CD4-positive, alpha-beta T cell treated with Interleukin-15 for 4 hours (primary cell): Measurements from ENCODE around the gene ADAMTS14.
"Not testable (repeated sequence)": the region's sequence is repeated elsewhere in the genome, so short reads cannot be mapped to it uniquely, and the experiment has no call there.

ENCODE experiments used
- DNase-seq: peaks from one replicate; pipeline ENCODE4 v3.0.0-alpha.2; 2020; ENCODE audit warnings: low spot score

ADAMTS14 gene

DNA sequence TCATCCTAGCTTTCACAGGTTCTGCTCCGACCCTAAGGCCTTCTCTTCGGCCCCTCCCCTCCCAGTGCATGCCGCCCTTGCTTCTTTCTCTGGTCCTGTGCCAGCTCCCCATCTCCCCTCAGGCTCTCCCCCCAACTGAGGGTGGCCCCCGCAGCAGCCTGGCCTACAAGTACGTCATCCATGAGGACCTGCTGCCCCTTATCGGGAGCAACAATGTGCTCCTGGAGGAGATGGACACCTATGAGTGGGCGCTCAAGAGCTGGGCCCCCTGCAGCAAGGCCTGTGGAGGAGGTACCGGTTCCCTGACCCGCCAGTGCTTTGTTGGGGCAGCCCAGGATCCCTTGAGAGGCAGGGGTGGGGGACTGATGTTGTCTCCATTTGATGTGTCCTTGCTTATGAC, 79.0 kb downstream of the ADAMTS14 start:
- DNase-seq = no peak

DNA sequence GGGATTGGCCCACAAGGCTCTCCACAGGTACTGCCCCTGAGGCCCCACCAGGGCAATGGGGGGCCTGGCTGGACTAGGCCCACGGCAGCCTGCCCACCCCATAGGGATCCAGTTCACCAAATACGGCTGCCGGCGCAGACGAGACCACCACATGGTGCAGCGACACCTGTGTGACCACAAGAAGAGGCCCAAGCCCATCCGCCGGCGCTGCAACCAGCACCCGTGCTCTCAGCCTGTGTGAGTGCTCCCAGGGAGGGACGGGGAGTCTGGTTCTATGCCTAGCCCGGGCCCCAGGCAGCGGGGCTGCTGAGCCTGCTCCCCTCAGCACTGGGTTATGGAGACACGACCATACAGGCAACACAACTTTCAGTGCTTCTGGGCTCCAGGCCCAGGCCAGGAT, 79.7 kb downstream of the ADAMTS14 start:
- no peak for DNase-seq

DNA sequence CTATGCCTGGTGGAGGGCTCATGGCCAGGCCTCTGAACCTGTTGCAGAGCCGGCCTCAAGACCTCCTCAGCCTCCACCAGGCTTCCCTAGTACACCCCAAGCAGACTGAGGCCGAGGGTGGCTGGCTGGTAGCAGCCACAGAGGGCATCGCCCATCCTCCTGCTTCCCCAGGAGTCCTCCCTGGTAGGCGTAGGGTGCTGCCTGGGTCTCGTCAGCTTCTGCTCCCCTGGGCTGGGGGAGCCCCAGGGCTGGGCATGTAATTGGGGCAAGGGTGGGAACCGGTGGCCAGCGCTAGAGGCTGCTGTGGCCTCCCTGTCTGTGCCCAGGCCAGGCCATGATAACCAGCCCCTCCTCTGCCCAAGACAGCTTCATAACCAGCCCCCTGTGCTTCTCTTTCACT, 80.3 kb downstream of the ADAMTS14 start:
- no peak for DNase-seq

DNA sequence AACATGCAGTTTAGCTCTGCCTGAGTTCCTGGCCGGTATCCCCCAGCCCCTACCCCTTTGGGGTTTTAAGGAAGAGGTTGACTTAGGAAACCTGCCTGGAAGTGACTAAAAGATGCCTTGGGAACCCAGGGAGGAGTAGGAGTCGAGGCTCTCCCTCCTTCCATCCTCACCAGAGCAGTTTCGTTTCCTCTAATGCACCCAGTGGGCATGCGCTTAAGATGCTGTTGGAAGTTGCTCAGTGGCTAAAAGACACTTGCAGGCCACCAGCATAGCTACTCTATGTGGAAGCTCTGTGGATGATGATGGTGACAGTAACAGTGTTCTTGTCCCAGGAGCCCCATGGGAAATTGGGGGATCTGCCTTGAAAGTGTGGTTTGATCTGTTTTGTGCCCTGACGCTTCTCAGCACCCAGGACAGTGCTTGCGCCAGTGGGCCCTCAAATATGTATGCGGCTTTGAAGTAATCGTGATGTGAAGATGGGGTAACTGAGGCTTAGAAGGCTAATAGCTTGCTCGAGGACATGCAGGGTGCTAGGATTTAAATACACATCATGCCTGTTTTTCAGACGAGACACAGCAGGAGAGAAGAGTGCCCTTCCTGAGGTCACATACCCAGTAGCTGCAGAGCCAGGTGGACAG, 80.8 kb downstream of the ADAMTS14 start:
- DNase-seq = no peak

DNA sequence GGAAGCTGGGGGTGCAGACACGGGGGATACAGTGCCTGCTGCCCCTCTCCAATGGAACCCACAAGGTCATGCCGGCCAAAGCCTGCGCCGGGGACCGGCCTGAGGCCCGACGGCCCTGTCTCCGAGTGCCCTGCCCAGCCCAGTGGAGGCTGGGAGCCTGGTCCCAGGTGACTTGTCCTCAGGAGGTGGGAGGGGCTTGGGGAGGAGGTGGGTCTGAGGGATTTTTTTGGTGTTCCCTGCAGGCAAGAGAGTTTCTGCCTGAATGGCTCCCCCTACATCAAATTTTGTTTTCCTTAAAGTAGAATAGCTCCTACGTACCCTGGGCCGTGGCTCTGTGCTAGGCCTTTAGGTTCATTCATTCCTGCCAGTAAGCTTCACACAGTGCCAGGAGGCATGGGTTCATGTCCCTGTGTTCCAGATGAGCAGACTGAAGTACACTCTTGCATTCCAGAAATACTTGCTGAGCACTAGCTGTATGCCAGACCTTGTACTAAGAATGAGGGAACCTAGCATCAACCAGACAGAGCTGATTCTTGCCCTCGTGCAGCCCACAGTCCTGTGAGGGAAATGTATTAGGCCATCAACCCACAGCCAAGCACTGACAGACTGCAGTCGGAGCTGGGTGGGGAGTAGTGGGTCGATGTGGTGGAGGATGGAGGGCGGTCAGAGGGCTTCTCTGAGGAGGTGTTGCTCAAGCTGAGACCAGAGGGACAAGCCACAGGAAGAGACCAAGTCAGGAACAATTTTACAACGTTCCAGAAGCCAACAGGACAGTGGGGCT, 81.7 kb downstream of the ADAMTS14 start:
- DNase-seq = no peak

DNA sequence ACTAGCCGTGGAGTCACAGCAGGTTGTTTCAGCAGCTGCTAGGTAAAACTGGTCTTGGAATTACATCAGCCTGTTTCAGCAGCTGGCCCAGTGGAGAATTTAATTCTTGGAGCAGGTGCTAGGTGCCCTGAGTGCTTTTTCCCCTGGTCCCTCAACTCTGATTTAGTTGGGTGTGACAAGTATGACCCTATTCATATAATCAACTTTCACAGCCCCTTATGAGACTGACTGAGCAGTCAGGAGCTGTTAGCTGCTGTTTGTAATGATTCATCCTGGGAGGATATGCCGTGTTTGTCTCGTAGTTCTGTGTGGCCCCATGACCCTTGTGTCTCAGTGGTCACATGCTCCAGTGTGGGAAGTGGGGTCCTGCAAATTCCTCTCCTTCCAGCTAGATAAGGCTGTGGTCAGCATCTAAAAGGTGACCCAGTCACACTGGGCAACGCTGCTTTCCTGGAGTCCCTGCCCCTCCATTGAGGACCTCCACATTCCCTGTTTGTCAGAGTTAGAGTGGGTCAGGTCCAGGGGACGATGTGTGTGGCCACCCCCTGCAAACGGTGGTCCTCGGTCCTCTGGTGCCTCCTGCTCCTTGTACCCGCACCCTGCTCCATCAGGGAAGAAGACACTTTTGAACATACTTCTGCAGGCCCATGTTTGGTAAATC, 84.5 kb downstream of the ADAMTS14 start:
- no peak for DNase-seq

DNA sequence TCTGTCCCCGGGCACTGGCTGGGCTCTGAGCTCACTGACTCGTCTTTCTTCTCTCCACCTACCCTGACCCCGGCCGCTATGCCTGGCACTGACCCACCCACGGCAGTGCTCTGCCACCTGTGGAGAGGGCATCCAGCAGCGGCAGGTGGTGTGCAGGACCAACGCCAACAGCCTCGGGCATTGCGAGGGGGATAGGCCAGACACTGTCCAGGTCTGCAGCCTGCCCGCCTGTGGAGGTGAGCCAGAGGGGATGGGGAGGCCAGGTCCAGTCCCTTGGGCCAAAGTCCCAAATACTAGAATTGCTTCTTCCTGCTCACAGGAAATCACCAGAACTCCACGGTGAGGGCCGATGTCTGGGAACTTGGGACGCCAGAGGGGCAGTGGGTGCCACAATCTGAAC, 85.5 kb downstream of the ADAMTS14 start:
- no peak for DNase-seq

DNA sequence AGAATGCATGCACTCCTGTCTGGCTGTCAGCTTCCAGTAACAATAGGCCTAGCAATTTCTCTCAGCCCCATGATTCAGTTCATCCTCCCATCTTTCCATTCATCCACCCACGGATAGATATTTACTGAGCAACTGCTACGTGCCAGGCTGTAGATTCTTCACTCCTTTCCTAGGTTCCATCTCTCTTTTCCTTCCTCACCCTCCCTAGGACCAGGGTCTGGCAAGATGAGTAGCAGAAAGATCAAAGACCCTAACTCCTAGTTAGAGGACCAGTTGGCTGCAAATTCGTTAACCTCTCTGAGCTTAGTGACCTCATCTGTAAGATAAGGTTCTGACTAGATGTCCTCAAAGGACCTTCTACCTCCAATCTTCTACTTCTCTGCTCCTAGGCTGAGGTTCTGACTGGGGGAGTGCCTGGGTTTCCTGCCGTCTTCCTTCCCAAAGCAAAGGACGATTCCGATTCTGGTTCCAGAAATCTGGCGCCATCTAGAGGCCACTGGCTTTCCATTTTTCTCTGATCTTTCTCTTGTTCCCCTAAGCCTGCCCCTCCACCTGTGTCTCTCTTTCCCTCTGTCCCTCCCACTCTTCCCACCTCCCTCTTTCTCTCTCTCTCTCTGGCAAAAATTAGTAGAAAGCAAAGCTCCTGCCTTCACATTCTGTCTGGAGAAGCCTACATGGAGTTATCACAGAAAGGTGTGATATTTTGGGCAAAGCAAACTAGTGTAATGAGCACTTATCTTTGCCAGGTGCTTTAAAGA, 86.6 kb downstream of the ADAMTS14 start:
- DNase-seq = peak; percentile 62

DNA sequence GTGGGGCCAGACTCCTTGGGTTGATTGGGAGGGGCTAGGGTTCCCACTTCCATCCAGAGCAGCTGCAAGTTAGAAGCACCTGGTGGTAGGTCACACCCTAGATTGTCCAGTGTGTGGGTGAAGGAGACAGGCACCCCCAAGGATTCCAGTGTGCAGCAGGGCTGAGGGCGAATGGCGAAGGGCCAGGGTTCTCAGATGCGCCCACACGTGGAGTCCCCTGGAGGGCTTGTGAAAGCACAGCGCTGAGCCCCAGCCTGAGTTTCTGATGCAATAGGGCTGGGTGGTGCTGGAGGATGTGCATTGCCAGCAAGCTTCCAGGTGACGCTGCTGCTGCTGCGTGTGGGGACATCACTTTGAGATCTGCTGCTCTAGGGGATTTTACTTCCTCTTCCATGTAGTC, 87.5 kb downstream of the ADAMTS14 start:
- no peak for DNase-seq

DNA sequence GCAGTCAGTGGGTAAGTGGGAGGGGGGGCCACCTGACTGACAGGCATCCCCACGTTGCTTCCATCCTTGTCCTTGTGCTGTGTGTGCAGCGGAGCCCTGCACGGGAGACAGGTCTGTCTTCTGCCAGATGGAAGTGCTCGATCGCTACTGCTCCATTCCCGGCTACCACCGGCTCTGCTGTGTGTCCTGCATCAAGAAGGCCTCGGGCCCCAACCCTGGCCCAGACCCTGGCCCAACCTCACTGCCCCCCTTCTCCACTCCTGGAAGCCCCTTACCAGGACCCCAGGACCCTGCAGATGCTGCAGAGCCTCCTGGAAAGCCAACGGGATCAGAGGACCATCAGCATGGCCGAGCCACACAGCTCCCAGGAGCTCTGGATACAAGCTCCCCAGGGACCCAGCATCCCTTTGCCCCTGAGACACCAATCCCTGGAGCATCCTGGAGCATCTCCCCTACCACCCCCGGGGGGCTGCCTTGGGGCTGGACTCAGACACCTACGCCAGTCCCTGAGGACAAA, 88.0 kb downstream of the ADAMTS14 start:
- DNase-seq = no peak

DNA sequence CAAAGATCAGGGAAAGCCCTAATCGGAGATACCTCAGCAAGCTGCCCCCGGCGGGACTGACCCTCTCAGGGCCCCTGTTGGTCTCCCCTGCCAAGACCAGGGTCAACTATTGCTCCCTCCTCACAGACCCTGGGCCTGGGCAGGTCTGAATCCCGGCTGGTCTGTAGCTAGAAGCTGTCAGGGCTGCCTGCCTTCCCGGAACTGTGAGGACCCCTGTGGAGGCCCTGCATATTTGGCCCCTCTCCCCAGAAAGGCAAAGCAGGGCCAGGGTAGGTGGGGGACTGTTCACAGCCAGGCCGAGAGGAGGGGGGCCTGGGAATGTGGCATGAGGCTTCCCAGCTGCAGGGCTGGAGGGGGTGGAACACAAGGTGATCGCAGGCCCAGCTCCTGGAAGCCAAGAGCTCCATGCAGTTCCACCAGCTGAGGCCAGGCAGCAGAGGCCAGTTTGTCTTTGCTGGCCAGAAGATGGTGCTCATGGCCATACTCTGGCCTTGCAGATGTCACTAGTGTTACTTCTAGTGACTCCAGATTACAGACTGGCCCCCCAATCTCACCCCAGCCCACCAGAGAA, 88.8 kb downstream of the ADAMTS14 start:
- DNase-seq = no peak

DNA sequence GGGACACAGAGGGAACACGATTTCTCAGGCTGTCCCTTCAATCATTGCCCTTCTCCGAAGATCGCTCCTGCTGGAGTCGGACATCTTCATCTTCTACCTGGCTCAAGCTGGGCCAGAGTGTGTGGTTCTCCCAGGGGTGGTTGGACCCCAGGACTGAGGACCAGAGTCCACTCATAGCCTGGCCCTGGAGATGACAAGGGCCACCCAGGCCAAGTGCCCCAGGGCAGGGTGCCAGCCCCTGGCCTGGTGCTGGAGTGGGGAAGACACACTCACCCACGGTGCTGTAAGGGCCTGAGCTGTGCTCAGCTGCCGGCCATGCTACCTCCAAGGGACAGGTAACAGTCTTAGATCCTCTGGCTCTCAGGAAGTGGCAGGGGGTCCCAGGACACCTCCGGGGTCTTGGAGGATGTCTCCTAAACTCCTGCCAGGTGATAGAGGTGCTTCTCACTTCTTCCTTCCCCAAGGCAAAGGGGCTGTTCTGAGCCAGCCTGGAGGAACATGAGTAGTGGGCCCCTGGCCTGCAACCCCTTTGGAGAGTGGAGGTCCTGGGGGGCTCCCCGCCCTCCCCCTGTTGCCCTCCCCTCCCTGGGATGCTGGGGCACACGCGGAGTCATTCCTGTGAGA, 89.5 kb downstream of the ADAMTS14 start:
- DNase-seq = no peak

DNA sequence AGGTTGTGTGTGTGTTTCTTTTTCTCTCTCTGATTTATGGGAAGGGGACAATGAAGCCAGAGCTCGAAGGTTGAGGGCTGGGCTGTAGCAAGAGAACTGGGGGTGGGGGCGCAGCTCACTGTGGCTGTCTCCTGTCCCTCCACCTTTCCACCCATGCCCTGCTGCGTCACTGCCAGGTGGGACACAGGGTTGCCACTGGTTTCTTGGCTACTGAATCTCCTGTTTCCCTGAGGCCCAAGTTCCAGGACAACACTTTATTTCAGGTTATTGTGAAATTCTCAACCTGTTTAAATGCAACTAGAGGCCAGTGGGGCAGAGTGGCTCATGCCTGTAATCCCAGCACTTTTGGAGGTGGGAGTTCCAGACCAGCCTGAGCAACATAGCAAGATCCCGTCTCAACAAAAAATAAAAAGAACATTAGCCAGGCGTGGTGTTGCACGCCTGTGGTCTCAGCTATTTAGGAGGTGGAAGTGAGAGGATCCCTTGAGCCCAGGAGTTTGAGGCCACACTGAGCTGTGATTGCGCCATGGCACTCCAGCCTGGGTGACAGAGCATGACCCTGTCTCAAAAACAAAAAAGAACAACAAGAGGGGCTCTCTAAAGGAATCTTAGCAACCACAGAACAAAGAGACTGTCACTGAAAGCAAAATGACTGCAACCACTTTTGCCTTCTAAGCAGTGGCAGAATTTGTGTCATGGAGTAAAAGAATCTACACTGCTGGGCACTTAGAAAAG, 90.3 kb downstream of the ADAMTS14 start:
- DNase-seq = no peak

DNA sequence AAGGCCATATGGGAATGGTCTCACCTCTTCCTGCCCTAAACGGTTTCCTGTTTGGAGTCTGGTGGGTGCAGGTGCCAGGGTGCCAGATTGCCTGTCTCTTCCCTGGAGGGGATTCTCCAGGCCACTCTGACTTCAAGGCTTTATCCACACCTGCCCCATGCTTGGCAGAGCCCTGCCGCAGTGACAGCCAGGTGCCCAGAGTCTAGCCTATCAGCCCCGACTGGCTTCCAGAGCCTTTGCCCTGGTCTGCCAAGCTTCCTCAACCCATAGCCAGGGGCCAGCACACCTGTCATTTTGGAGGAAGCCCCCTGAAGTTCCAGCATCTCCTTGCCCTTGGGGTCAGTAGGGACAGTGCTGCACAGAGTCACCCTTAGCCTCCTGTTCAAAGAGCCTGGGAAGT, 91.3 kb downstream of the ADAMTS14 start:
- DNase-seq = no peak

DNA sequence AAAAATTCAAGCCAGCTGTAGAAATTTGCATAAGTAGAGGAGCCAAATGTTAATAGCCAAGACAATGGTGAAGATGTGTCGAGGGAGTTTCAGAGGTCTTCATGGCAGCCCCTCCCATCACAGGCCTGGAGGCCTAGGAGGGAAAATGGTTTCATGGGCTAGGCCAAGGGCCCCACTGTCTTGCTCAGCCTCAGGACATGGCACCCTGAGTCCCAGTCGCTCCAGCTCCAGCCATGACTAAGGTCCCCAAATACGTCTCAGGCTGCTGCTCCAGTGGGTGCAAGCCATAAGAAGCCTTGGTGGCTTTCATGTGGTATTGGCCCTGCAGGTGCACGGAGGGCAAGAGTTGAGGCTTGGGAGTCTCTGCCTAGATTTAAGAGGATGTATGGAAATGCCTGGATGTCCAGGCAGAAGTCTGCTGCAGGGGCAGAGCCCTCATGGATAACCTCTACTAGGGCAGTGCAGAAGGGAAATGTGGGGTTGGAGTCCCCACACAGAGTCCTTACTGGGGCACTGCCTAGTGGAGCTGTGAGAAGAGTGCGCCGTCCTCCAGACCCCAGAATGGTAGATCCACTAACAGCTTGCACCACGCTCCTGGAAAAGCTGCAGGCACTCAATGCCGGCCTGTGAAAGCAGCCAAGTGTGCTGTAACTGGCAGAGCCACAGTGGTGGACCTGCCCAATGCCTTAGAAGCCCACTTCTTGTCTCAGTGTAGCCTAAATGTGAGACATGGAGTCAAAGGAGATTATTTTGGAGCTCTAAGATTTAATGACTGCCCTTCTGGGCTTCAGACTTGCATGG, 93.7 kb downstream of the ADAMTS14 start:
- DNase-seq = no peak

DNA sequence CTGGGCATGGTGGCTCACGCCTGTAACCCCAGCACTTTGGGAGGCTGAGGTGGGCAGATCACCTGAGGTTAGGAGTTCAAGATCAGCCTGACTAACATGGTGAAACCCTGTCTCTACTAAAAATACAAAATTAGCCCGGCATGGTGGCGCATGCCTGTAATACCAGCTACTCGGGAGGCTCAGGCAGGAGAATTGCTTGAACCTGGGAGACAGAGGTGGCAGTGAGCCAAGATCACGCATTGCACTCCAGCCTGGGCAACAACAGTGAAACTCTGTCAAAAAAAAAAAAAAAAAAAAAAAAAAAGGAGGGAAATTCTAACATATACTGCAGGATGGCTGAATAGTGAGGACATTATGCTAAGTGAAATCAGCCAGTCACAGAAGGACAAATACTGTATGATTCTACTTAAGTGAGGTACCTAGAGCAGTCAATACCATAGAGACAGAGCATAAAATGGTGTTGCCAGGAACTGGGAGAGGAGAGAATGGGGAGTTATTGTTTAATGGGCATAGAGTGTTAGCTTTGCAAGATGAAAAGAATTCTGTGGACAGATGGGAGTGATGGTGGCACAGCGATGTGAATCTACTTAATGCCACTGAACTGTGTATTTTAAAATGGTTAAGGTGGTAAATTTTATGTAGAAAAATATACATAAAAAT, 95.8 kb downstream of the ADAMTS14 start:
- not testable (repeated sequence) for DNase-seq

DNA sequence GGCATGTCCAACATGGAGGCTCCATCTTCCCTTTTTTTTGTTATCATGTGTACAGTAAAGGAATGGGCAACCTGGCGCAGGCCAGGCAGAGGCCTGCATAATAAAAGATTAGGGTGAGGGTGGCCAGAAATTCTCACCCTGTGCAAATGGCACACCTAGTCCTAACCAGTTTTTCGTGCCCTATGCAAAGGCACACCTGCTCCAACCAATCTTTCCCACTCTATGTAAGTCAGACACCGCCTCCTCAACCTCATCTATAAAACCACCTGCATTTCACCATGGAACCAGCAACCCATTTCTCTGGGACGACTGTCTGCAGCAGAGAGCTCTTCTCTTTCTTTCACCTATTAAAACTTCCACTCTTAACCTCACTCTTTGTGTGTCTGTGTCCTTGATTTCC, 96.8 kb downstream of the ADAMTS14 start:
- no peak for DNase-seq

DNA sequence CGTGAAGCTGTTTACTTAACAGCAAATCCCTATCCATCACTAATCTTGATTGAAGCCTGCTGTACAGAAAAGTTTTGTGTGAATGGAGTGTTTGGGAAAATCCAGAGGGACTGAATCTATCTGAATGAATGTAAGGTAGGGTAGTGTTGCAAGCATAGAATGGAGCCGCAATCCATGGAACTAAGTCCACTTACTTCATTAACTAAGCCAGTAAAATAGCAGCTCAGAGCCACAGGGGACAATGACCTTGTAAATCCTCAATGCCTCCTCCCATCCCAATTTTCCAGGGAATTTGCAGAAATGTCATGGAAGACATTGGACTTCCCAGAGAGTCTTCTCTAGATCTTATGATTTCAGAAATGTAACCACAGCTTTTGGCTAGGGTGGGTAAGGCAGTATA, 97.7 kb downstream of the ADAMTS14 start:
- no peak for DNase-seq

DNA sequence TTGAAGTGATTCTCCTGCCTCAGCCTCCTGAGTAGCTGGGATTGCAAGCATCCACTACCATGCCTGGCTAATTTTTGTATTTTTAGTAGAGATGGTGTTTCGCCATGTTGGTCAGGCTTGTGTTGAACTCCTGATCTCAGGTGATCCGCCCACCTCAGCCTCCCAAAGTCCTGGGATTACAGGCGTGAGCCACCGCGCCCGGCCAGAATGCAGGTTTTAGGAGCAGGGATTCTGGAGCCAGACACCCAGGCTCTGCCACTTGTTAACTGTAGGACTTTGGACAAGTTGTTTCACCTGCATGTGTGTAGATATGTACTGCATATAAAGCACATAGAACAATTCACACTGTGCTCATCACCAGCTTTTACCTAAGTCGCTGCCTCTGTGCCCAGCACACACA, 98.2 kb downstream of the ADAMTS14 start:
- not testable (repeated sequence) for DNase-seq
